ENCODE results near the gene SLC17A2.
A peak's percentile ranks its signal among the peaks of the same experiment; 100 is the strongest.

Gene SLC17A2

GRCh38 chr6:25893778-25894177 is 36.7 kb downstream of the SLC17A2 start:
- Histone ChIP-seq H3K36me3 (ENCODE audit: control insufficient read depth in 1 of 2, insufficient read depth in 2 of 2, low read depth in 1 of 2, low read length in 2 of 2) (no peaks in the 10 kb centered on the region), H3K4me3 (ENCODE audit: insufficient read depth in 1 of 2, low read depth in 1 of 2, low read length in 2 of 2) (no peak overlapping the region), H3K27me3 (ENCODE audit: control insufficient read depth in 1 of 2, insufficient read depth in 1 of 2, low read length in 2 of 2) (no peaks in the 10 kb centered on the region), H3K4ac (ENCODE audit: low read depth in 1 of 2, low read length in 2 of 2) (no peak overlapping the region), H3K14ac (ENCODE audit: low read length in 2 of 2) (no peak overlapping the region), H3K4me1 (ENCODE audit: control insufficient read depth, insufficient read depth, low read depth, low read length) (peaks cover 7% of the 10 kb centered on the region), H2AK5ac (ENCODE audit: low read length, severe bottlenecking) (no peak overlapping the region), H4K91ac (ENCODE audit: low read length) (no peak overlapping the region), H3K4me2 (ENCODE audit: low read length, poor library complexity, severe bottlenecking) (no peak overlapping the region), H3K18ac (ENCODE audit: low read depth in 1 of 2, low read length in 2 of 2) (no peak overlapping the region), H3K27ac (ENCODE audit: low read length, poor library complexity, severe bottlenecking) (no peak overlapping the region), H2BK5ac (ENCODE audit: low read depth, low read length, poor library complexity, severe bottlenecking) (no peak overlapping the region), H3K9ac (ENCODE audit: low read length) (no peak overlapping the region), H3K9me3 (ENCODE audit: control insufficient read depth, low read length) (no peaks in the 10 kb centered on the region), H2AFZ (ENCODE audit: low read depth, low read length) (no peak overlapping the region), H3K79me1 (replicated peaks; ENCODE audit: low read length, poor library complexity, severe bottlenecking) (no peaks in the 10 kb centered on the region), H2BK120ac (ENCODE audit: low read depth, low read length) (no peak overlapping the region), H2BK15ac (ENCODE audit: low read depth, poor library complexity, severe bottlenecking) (no peak overlapping the region), H2BK12ac (ENCODE audit: low read length in 2 of 2) (no peak overlapping the region), H3K23ac (ENCODE audit: low read length in 2 of 2) (no peak overlapping the region), H4K8ac (ENCODE audit: low read length) (no peak overlapping the region)
- DNase-seq: no peak
- 92% methylated on average over 5 of the region's 6 CpGs for WGBS

DNA sequence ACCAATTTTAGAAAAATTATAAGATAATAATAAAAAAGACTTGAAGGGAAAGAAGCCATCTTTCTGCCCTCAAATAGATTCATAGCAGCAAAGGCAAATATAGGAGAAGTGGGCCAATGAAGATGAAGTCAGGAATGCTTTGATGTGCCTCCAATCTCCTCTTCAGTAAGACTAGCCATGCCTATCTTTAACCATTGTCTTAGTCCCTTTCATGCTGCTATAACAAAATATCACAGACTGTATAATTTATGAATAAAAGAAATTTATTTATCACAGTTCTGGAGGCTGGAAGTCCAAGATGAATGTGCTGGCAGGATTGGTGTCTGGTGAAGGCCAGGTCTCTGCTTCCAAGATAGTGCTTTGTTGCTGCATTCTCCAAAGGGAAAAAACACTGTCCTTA is 37.6 kb downstream of the SLC17A2 start:
- Histone ChIP-seq H3K79me1 (replicated peaks; ENCODE audit: low read length, poor library complexity, severe bottlenecking) (no peaks in the 10 kb centered on the region), H2AK5ac (ENCODE audit: low read length, severe bottlenecking) (no peak overlapping the region), H2BK120ac (ENCODE audit: low read depth, low read length) (no peak overlapping the region), H2BK15ac (ENCODE audit: low read depth, poor library complexity, severe bottlenecking) (no peak overlapping the region), H4K91ac (ENCODE audit: low read length) (no peak overlapping the region), H3K27ac (ENCODE audit: low read length, poor library complexity, severe bottlenecking) (no peak overlapping the region), H2BK5ac (ENCODE audit: low read depth, low read length, poor library complexity, severe bottlenecking) (no peak overlapping the region), H4K8ac (ENCODE audit: low read length) (no peak overlapping the region), H3K18ac (ENCODE audit: low read depth in 1 of 2, low read length in 2 of 2) (no peak overlapping the region), H3K4ac (ENCODE audit: low read depth in 1 of 2, low read length in 2 of 2) (no peak overlapping the region), H3K9me3 (ENCODE audit: control insufficient read depth, low read length) (no peaks in the 10 kb centered on the region), H2AFZ (ENCODE audit: low read depth, low read length) (no peak overlapping the region), H3K14ac (ENCODE audit: low read length in 2 of 2) (no peak overlapping the region), H3K4me2 (ENCODE audit: low read length, poor library complexity, severe bottlenecking) (no peak overlapping the region), H3K9ac (ENCODE audit: low read length) (no peak overlapping the region), H3K36me3 (ENCODE audit: control insufficient read depth in 1 of 2, insufficient read depth in 2 of 2, low read depth in 1 of 2, low read length in 2 of 2) (no peaks in the 10 kb centered on the region), H3K4me3 (ENCODE audit: insufficient read depth in 1 of 2, low read depth in 1 of 2, low read length in 2 of 2) (no peak overlapping the region), H3K27me3 (ENCODE audit: control insufficient read depth in 1 of 2, insufficient read depth in 1 of 2, low read length in 2 of 2) (no peaks in the 10 kb centered on the region), H2BK12ac (ENCODE audit: low read length in 2 of 2) (no peak overlapping the region), H3K23ac (ENCODE audit: low read length in 2 of 2) (no peak overlapping the region), H3K4me1 (ENCODE audit: control insufficient read depth, insufficient read depth, low read depth, low read length) (peaks cover 1% of the 10 kb centered on the region)
- DNase-seq: no peak

DNA sequence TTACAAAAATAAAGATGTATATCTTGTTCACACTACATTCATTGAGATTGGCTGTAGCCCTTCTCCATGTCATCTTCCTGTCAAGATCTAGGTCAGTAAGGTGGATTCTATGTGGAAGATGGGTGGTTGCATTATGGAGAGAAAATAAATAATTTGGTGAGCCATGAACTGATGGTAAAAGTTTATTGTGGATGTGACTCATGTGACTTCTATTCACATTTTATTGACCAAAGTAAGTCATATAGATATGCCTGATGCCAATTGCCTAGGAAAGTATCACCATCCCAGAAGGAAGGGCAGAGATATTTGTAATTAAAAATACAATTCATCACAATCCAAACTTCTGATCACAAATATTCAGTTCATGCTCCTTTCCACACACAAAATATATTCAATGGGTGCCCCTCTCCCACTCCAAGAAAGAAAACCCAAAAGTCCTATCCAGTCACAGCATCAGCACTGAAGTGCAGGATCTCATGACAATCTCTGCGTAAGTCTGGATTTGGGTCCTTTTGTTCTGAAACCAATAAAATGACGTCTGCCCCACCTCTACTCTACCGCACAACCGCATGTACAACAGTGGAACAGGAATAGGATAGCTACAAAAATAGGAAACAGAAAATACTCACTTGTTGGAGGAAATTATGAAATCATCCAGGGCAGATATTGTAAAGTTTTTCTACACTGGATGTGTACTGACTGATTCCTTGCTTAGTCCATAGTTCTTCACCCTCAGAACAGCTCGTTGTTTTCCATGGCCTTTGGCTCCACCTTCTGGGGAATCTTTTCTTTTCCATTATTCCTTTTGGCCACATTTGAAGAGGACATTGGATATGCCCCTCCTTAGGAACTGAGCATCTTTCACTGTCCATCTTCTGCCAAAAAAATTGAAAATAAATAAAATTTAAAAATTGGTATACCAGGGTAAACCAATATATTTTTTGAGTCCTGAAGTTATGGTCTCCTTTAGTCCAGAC is 40.3 kb downstream of the SLC17A2 start:
- Histone ChIP-seq H2AK5ac (ENCODE audit: low read length, severe bottlenecking) (peak overlapping the region; percentile 59), H2BK120ac (ENCODE audit: low read depth, low read length) (no peak overlapping the region), H4K8ac (ENCODE audit: low read length) (no peak overlapping the region), H3K27ac (ENCODE audit: low read length, poor library complexity, severe bottlenecking) (no peak overlapping the region), H2BK15ac (ENCODE audit: low read depth, poor library complexity, severe bottlenecking) (no peak overlapping the region), H3K27me3 (ENCODE audit: control insufficient read depth in 1 of 2, insufficient read depth in 1 of 2, low read length in 2 of 2) (no peaks in the 10 kb centered on the region), H3K23ac (ENCODE audit: low read length in 2 of 2) (no peak overlapping the region), H2AFZ (ENCODE audit: low read depth, low read length) (no peak overlapping the region), H4K91ac (ENCODE audit: low read length) (no peak overlapping the region), H3K4me3 (ENCODE audit: insufficient read depth in 1 of 2, low read depth in 1 of 2, low read length in 2 of 2) (no peak overlapping the region), H3K18ac (ENCODE audit: low read depth in 1 of 2, low read length in 2 of 2) (no peak overlapping the region), H3K14ac (ENCODE audit: low read length in 2 of 2) (no peak overlapping the region), H3K4me1 (ENCODE audit: control insufficient read depth, insufficient read depth, low read depth, low read length) (peaks cover 2% of the 10 kb centered on the region), H3K9me3 (ENCODE audit: control insufficient read depth, low read length) (no peaks in the 10 kb centered on the region), H3K36me3 (ENCODE audit: control insufficient read depth in 1 of 2, insufficient read depth in 2 of 2, low read depth in 1 of 2, low read length in 2 of 2) (no peaks in the 10 kb centered on the region), H3K79me1 (replicated peaks; ENCODE audit: low read length, poor library complexity, severe bottlenecking) (no peaks in the 10 kb centered on the region), H2BK5ac (ENCODE audit: low read depth, low read length, poor library complexity, severe bottlenecking) (peak overlapping the region; percentile 38), H3K4me2 (ENCODE audit: low read length, poor library complexity, severe bottlenecking) (no peak overlapping the region), H3K9ac (ENCODE audit: low read length) (no peak overlapping the region), H3K4ac (ENCODE audit: low read depth in 1 of 2, low read length in 2 of 2) (no peak overlapping the region), H2BK12ac (ENCODE audit: low read length in 2 of 2) (no peak overlapping the region)
- 33% methylated on average over 2 of the region's 5 CpGs for WGBS
- peak; percentile 52 for DNase-seq

DNA sequence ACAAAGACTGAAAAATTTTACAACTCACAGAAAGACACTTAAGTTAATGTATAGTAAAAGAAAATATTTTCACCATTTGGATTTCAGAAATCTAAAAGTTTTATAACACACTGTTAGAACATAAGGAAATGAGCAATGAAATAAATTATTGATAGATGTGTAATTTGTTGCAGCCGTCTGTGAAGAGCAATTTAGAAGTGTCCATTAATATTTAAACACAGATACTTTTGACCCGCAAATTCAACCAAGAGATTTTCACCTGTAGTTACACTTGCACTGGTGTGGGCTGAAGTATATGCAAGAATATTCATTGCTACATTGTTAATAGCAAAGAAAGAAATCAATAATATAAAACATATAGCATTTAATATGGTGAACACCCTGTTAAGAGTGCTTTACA is 41.9 kb downstream of the SLC17A2 start:
- Histone ChIP-seq H3K79me1 (replicated peaks; ENCODE audit: low read length, poor library complexity, severe bottlenecking) (no peaks in the 10 kb centered on the region), H2BK12ac (ENCODE audit: low read length in 2 of 2) (no peak overlapping the region), H3K4me1 (ENCODE audit: control insufficient read depth, insufficient read depth, low read depth, low read length) (peaks cover 2% of the 10 kb centered on the region), H3K4me2 (ENCODE audit: low read length, poor library complexity, severe bottlenecking) (no peak overlapping the region), H2BK120ac (ENCODE audit: low read depth, low read length) (no peak overlapping the region), H3K9ac (ENCODE audit: low read length) (no peak overlapping the region), H3K23ac (ENCODE audit: low read length in 2 of 2) (no peak overlapping the region), H3K4ac (ENCODE audit: low read depth in 1 of 2, low read length in 2 of 2) (no peak overlapping the region), H3K27ac (ENCODE audit: low read length, poor library complexity, severe bottlenecking) (no peak overlapping the region), H3K9me3 (ENCODE audit: control insufficient read depth, low read length) (no peaks in the 10 kb centered on the region), H3K36me3 (ENCODE audit: control insufficient read depth in 1 of 2, insufficient read depth in 2 of 2, low read depth in 1 of 2, low read length in 2 of 2) (no peaks in the 10 kb centered on the region), H2BK5ac (ENCODE audit: low read depth, low read length, poor library complexity, severe bottlenecking) (no peak overlapping the region), H3K27me3 (ENCODE audit: control insufficient read depth in 1 of 2, insufficient read depth in 1 of 2, low read length in 2 of 2) (no peaks in the 10 kb centered on the region), H4K8ac (ENCODE audit: low read length) (no peak overlapping the region), H3K4me3 (ENCODE audit: insufficient read depth in 1 of 2, low read depth in 1 of 2, low read length in 2 of 2) (no peak overlapping the region), H2AFZ (ENCODE audit: low read depth, low read length) (no peak overlapping the region), H2BK15ac (ENCODE audit: low read depth, poor library complexity, severe bottlenecking) (no peak overlapping the region), H2AK5ac (ENCODE audit: low read length, severe bottlenecking) (no peak overlapping the region), H3K18ac (ENCODE audit: low read depth in 1 of 2, low read length in 2 of 2) (no peak overlapping the region), H3K14ac (ENCODE audit: low read length in 2 of 2) (no peak overlapping the region), H4K91ac (ENCODE audit: low read length) (no peak overlapping the region)
- no peak for DNase-seq
- WGBS: 100% methylated on average over 2 of the region's 2 CpGs

Data from mesenchymal stem cell (in vitro differentiated cells and primary cell).